Astrocyte of the cerebellum (primary cell): ENCODE measurements around the gene OVAAL.
A peak's percentile ranks its signal among the peaks of the same experiment; 100 is the strongest.

ENCODE experiments used
- DNase-seq: peaks from one replicate; pipeline ENCODE4 v3.0.0-alpha.2; 2011; ENCODE audit warnings: low read depth
- H3K4me3 ChIP-seq: 2 replicates; pipeline ENCODE4 v1.5.1; 2011; ENCODE audit warnings: mild to moderate bottlenecking, low read depth, low read length, moderate library complexity
- in situ Hi-C: cut with HindIII; loops from 2 replicates; pipeline ENCODE4 v1.10.0; 2017; ENCODE audit warnings: low sequenced_read_pairs
- TF ChIP-seq, protein P1 (sequence below): IDR thresholded peaks from 2 replicates; pipeline ENCODE4 v1.5.1; 2012; ENCODE audit warnings: low read length, low read depth, moderate library complexity, mild to moderate bottlenecking; ENCODE audit errors: missing control alignments

OVAAL gene

DNA sequence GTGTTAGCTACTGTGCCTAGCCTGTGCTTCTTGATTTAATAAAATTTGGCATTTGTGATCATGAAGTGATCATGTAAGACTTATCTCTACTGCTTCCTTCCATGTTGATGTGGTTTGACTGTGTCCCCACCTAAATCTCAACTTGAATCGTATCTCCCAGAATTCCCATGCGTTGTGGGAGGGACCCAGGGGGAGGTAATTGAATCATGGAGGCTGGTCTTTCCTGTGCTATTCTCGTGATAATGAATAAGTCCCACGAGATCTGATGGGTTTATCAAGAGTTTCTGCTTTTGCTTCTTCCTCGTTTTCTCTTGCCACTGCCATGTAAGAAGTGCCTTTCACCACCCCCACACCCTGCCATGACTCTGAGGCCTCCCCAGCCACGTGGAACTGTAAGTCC, at the start of gene OVAAL:
Gene OVAAL (plus strand): TSS at position 301 of the 400 bp plus-strand sequence.
- DNase-seq = no peak

DNA sequence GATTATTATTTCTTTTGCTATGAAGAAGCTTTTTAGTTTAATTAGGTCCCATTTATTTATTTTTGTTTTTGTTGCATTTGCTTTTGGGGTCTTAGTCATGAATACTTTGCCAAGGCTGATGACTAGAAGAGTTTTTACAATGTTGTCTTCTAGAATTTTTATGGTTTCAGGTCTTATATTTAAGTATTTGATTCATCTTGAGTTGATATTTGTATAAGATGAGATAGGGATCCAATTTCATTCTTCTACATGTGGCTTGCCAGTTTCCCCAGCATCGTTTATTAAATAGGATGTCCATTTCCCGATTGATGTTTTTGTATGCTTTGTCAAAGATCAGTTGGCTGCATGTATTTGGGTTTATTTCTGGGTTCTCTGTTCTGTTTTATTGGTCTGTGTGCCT, 47.9 kb upstream of the OVAAL start:
- in situ Hi-C loops = loop anchor here (25.0 kb wide), 1 partner anchor 526 kb away; the partner anchor contains the start of gene MR1
- DNase-seq = no peak
- TF ChIP-seq, protein P1, sequence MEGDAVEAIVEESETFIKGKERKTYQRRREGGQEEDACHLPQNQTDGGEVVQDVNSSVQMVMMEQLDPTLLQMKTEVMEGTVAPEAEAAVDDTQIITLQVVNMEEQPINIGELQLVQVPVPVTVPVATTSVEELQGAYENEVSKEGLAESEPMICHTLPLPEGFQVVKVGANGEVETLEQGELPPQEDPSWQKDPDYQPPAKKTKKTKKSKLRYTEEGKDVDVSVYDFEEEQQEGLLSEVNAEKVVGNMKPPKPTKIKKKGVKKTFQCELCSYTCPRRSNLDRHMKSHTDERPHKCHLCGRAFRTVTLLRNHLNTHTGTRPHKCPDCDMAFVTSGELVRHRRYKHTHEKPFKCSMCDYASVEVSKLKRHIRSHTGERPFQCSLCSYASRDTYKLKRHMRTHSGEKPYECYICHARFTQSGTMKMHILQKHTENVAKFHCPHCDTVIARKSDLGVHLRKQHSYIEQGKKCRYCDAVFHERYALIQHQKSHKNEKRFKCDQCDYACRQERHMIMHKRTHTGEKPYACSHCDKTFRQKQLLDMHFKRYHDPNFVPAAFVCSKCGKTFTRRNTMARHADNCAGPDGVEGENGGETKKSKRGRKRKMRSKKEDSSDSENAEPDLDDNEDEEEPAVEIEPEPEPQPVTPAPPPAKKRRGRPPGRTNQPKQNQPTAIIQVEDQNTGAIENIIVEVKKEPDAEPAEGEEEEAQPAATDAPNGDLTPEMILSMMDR = no peak
- H3K4me3 ChIP-seq = no peak overlapping the region

More for the DNA sequence above, at the start of gene OVAAL:
- in situ Hi-C loops = no loop called here
- no peak within 1 kb of the TSS for H3K4me3 ChIP-seq
- TF ChIP-seq, protein P1 = no peak

DNA sequence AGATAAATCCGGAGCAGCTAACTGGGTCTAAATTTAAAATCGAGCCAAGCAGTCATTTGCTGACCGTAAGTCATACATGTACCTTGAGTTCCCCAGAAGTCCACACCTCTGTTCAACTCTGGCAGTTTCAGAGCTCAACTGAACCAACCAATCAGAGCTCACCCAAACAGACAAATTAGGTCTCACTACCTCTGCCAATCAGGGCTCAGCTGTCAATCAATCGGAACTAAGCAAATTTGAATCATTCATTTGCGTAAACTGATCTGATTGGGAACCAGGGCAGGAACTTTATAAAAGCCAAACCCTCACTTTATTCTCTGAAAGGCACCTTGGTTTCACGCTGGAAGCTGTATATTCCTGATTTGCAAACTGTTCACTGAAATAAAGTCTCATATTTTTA, 45.2 kb upstream of the OVAAL start:
- H3K4me3 ChIP-seq = no peak overlapping the region
- TF ChIP-seq, protein P1 = no peak
- in situ Hi-C loops = loop anchor here (25.0 kb wide), 1 partner anchor 524 kb away; the partner anchor contains the start of gene MR1
- DNase-seq = no peak

GRCh38 chr1:180515364-180515763, 43.4 kb upstream of the OVAAL start:
- in situ Hi-C loops = loop anchor here (25.0 kb wide), 1 partner anchor 522 kb away; the partner anchor contains the start of gene MR1
- no peak for DNase-seq
- TF ChIP-seq, protein P1 = no peak

DNA sequence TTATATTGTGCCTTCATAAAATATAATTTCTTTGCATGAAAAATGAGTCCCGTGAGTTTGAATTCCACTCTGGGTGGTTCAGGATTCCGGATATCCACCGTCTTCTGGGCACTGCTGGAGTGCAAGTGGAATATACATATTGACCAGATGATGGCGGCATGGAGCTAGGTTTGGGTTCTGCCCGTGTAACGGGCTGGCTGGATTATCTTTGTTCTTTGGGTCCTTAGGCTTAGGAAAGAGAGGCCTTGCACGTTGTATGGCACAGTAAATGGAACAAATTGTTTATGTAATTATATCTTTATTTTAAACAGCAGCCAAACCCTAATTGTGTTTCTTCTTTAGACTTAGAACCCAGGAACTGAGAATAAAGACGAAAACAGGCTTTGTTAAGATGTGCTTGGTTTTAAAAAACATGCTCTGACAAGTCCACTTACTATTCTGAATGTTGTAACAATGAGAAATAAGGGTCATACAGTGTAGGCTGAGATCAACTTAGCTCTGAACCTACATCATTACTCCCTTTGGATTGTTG, 42.8 kb upstream of the OVAAL start:
- TF ChIP-seq, protein P1 = peak; percentile 75
- in situ Hi-C loops = loop anchor here (25.0 kb wide), 1 partner anchor 521 kb away; the partner anchor contains the start of gene MR1
- H3K4me3 ChIP-seq = no peak overlapping the region
- DNase-seq = peak; percentile 67

More at GRCh38 chr1:180515364-180515763, 43.4 kb upstream of the OVAAL start:
- H3K4me3 ChIP-seq = no peak overlapping the region

- TF ChIP-seq, protein P1 = no peak
- no peak overlapping the region for H3K4me3 ChIP-seq
- in situ Hi-C loops = loop anchor here (25.0 kb wide), 1 partner anchor 517 kb away; the partner anchor contains the start of gene MR1
- DNase-seq = no peak
Measured at GRCh38 chr1:180519846-180520245, 38.9 kb upstream of the OVAAL start.
